ACC112 (cell line): ENCODE results near the gene GFRAL.
"Not testable (repeated sequence)": the region's sequence is repeated elsewhere in the genome, so short reads cannot be mapped to it uniquely, and the experiment has no call there.

Experiments
- H2AFZ ChIP-seq: fragments of 200-600 bp; sonication (generic); one replicate; pipeline ENCODE4 v1.6.0; 2017; ENCODE audit warnings: antibody characterized with exemption, low read length; ENCODE audit not compliant: unreplicated experiment
- H3K27ac ChIP-seq: fragments of 200-600 bp; sonication (generic); 2 replicates; pipeline ENCODE4 v1.5.1; 2014; ENCODE audit warnings: low read depth, mild to moderate bottlenecking, antibody characterized with exemption, low read length, moderate library complexity
- H3K27me3 ChIP-seq: fragments of 200-600 bp; sonication (generic); 2 replicates; pipeline ENCODE4 v1.6.1; 2014; ENCODE audit warnings: mild to moderate bottlenecking, antibody characterized with exemption, low read length, moderate library complexity, mixed read lengths; ENCODE audit not compliant: insufficient read depth
- H3K36me3 ChIP-seq: fragments of 200-600 bp; sonication (generic); 2 replicates; pipeline ENCODE4 v1.6.1; 2016; ENCODE audit warnings: mild to moderate bottlenecking, antibody characterized with exemption, low read length, moderate library complexity, mixed read lengths; ENCODE audit not compliant: insufficient read depth
- H3K4me1 ChIP-seq: fragments of 200-600 bp; sonication (generic); one replicate; pipeline ENCODE4 v1.6.1; 2016; ENCODE audit warnings: low read length, mixed read lengths; ENCODE audit not compliant: insufficient read depth, unreplicated experiment, control insufficient read depth
- H3K4me3 ChIP-seq: fragments of 200-600 bp; sonication (generic); 2 replicates; pipeline ENCODE4 v1.5.1; 2014; ENCODE audit warnings: mild to moderate bottlenecking, low read depth, low read length
- H3K79me2 ChIP-seq: fragments of 200-600 bp; sonication (generic); one replicate; pipeline ENCODE4 v1.6.0; 2016; ENCODE audit warnings: low read length; ENCODE audit not compliant: control insufficient read depth, unreplicated experiment, insufficient read depth

The GFRAL gene, protein sequence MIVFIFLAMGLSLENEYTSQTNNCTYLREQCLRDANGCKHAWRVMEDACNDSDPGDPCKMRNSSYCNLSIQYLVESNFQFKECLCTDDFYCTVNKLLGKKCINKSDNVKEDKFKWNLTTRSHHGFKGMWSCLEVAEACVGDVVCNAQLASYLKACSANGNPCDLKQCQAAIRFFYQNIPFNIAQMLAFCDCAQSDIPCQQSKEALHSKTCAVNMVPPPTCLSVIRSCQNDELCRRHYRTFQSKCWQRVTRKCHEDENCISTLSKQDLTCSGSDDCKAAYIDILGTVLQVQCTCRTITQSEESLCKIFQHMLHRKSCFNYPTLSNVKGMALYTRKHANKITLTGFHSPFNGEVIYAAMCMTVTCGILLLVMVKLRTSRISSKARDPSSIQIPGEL

DNA sequence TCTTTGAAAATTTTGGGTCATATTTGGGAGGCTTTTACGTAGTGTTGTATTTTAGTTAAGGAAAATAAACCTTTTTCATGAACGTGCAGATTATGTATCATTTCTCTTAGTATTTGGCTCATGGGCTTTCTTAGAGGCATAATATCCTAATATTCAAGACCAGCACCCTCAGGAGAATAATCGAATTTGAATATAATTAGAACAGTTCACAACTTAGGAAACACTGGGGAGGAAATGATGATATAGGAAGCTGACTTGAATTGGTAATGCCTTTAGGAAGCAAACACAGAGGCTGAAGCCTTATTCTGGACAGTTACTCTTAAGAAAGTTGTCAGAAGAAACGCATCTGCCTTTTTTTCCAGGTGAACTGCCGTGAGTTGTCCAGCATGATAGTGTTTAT, at the start of gene GFRAL:
Gene GFRAL, plus strand, starts transcription at position 301 of the 400 bp plus-strand sequence. Its CDS starts 86 bp downstream, at position 387.
- no peaks in the 10 kb centered on the region for H3K4me1 ChIP-seq
- no peaks in the 10 kb centered on the region for H3K79me2 ChIP-seq
- no peak within 1 kb of the TSS for H3K4me3 ChIP-seq
- no peaks in the 10 kb centered on the region for H3K36me3 ChIP-seq
- H3K27ac ChIP-seq: no peak within 1 kb of the TSS
- no peak within 1 kb of the TSS for H2AFZ ChIP-seq
- peaks cover 64% of the 10 kb centered on the region for H3K27me3 ChIP-seq

DNA sequence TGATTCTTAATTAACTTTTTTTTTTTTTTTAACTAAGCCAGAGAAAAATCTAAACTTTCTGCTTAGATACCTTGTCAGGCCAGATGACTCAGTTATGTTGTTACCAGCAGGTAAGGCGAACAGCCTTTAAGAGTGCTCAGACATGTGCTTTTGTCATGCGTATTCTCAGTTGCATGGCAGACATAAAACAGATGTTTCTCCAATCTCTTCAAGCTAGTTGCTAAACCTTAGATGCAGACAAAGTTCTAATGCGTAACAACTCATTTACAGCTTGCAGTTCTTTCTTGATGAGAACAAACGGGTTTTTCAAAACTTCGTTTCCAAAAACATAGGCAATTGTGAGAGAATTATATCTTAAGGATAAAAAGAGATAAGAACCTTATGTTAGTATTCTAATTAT, 49.6 kb upstream of the GFRAL start:
- Histone ChIP-seq H2AFZ (no peak overlapping the region), H3K4me3 (no peak overlapping the region), H3K27ac (no peak overlapping the region), H3K79me2 (no peaks in the 10 kb centered on the region), H3K36me3 (no peaks in the 10 kb centered on the region), H3K4me1 (no peaks in the 10 kb centered on the region), H3K27me3 (peaks cover 6% of the 10 kb centered on the region; the same call in 1 of the 2 replicates)

DNA sequence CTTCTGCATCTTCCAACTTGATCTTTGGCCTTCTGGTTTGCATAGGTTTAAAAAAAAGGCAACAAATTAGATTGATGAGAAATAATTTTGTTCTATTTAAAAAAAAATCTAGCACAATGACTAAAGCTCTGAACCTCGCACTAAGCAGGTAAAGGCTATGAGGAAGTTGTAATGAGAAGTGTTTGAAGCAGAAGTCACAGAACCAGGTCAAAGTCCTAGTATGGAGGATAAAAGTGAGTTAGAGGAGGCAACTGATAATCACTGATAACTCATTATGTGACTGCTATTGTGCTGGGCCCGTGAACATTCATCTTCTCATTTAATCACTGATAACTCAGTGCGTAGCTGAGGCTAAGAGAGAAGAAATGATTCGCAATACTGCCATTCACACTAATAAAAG, 46.1 kb upstream of the GFRAL start:
- peaks cover 13% of the 10 kb centered on the region for H3K27me3 ChIP-seq
- H3K4me1 ChIP-seq: no peaks in the 10 kb centered on the region
- H3K36me3 ChIP-seq: no peaks in the 10 kb centered on the region
- H3K79me2 ChIP-seq: no peaks in the 10 kb centered on the region
- no peak overlapping the region for H2AFZ ChIP-seq
- no peak overlapping the region for H3K4me3 ChIP-seq
- no peak overlapping the region for H3K27ac ChIP-seq

DNA sequence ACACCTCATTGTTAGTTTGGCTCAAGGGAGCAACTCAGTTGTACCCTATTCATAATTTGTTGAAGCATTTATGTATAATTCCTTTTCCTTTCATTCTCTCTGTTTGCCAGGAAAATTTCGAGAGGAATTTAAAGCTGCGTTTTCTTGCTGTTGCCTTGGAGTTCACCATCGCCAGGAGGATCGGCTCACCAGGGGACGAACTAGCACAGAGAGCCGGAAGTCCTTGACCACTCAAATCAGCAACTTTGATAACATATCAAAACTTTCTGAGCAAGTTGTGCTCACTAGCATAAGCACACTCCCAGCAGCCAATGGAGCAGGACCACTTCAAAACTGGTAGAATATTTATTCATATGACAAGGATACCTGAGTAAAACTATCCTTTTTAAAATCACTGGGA, 45.2 kb upstream of the GFRAL start:
- Histone ChIP-seq H3K27me3 (peaks cover 13% of the 10 kb centered on the region), H3K4me3 (no peak overlapping the region), H3K27ac (no peak overlapping the region), H2AFZ (no peak overlapping the region), H3K79me2 (no peaks in the 10 kb centered on the region), H3K4me1 (no peaks in the 10 kb centered on the region), H3K36me3 (no peaks in the 10 kb centered on the region)

DNA sequence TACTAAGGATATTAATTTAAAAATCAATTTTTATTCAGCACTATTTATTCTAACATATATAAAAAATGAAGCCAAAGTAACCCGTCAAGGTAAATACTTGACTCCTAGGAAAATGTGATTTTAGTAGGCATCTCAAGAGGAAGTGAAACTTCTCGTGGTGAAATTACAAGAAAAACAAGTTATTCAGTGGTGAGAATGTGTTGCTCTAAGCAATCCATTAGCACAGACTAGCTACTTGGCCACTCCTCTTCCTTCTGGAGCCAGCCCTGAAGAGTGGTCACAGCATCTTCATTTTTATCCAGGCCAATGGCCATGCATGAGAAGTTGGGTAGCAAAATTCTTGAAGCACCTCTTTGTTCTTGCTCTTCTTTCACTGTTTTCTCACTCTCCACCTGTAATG, 40.4 kb upstream of the GFRAL start:
- no peaks in the 10 kb centered on the region for H3K36me3 ChIP-seq
- no peak overlapping the region for H3K27ac ChIP-seq
- H3K79me2 ChIP-seq: no peaks in the 10 kb centered on the region
- H3K4me1 ChIP-seq: no peaks in the 10 kb centered on the region
- peaks cover 7% of the 10 kb centered on the region; the same call in 1 of the 2 replicates for H3K27me3 ChIP-seq
- H3K4me3 ChIP-seq: no peak overlapping the region
- no peak overlapping the region for H2AFZ ChIP-seq

DNA sequence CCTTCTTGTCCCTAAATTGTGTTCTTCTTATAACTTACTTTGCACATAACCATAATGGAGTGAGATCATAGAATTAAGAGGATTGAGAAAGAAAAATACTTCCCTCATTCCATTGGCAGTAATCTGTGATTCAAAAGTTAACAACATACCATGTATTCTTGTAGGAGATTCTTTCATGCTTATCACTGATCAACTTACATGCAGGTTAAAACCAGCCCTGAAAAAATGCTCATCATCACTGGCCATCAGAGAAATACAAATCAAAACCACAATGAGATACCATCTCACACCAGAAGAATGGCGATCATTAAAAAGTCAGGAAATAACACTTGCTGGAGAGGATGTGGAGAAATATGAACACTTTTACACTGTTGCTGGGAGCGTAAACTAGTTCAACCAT, 36.5 kb upstream of the GFRAL start:
- H3K27me3 ChIP-seq: no peaks in the 10 kb centered on the region
- no peaks in the 10 kb centered on the region for H3K79me2 ChIP-seq
- H3K4me3 ChIP-seq: no peak overlapping the region
- H3K27ac ChIP-seq: no peak overlapping the region
- H3K4me1 ChIP-seq: no peaks in the 10 kb centered on the region
- H3K36me3 ChIP-seq: no peaks in the 10 kb centered on the region
- H2AFZ ChIP-seq: no peak overlapping the region

DNA sequence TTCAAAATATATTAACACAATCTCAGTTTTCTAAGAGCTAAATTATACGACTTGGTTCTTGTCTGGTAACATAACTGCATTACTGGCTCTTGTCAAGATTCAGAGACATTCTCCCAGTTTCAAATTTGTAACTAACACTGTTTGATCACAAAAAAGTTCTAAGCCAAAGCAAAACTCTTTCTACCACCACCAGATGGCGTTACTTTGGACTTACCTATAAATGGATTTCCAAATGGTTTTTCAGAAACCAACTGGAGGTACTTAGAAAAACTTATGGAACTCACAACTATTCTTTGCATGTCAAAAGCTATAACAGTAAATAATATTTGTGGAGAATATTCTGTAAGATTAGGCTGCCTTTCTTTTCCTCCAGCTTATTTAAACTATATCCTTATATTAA, 34.2 kb upstream of the GFRAL start:
- Histone ChIP-seq H3K27me3 (no peaks in the 10 kb centered on the region), H2AFZ (no peak overlapping the region), H3K4me1 (no peaks in the 10 kb centered on the region), H3K79me2 (no peaks in the 10 kb centered on the region), H3K4me3 (no peak overlapping the region), H3K36me3 (no peaks in the 10 kb centered on the region), H3K27ac (no peak overlapping the region)

DNA sequence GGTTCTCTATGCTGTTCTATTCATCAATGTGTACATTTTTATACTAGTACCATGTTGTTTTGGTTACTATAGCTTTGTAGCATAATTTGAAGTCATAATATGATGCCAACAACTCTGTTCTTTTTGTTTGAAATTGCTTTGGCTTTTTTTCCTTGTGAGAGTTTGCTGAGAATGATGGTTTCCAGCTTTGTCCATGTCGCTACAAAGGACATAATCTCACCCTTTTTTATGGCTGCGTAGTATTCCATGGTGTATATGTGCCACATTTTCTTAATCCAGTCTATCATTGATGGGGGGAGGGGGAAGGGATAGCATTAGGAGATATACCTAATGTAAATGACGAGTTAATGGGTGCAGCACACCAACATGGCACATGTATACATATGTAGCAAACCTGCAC, 30.1 kb upstream of the GFRAL start:
- not testable (repeated sequence) for H3K4me1 ChIP-seq, H3K4me3 ChIP-seq, H3K27ac ChIP-seq, H3K36me3 ChIP-seq, H3K27me3 ChIP-seq, H3K79me2 ChIP-seq, H2AFZ ChIP-seq

DNA sequence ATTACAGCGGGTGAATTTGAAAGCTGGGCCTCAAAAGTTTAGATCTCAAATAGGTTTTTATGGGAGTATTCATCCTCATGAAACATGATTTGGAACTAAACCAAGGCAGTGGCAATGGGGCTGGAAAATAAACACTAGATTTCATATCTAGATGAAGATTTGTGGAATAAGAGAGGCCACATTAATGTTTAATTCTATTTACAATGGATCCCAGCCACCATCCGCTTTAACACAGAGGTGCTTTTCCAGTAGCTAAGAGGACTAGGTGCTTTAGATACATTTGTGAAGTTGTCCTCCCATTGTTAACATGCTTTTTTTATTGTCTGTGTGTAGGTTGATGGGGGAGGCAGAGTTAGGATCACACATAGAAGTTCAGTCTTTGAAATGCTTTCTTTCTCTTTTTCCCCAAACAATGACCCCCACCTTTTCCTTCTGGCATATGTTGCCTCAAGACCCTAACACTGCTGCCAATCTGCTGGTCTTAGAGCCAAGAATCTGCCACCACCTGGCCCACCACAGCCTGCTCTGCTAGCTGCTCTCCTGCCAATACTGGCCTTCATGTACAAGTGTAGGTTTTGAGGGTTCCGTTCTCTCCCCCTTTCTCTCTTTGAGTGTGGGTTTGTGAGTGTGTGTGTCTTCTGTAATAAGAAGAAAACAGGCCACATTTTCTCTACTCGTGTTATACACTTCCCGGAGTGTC, 27.8 kb upstream of the GFRAL start:
- Histone ChIP-seq H3K4me3 (no peak overlapping the region), H3K27me3 (peaks cover 10% of the 10 kb centered on the region; the same call in 1 of the 2 replicates), H2AFZ (no peak overlapping the region), H3K4me1 (no peaks in the 10 kb centered on the region), H3K27ac (no peak overlapping the region), H3K79me2 (no peaks in the 10 kb centered on the region), H3K36me3 (no peaks in the 10 kb centered on the region)

DNA sequence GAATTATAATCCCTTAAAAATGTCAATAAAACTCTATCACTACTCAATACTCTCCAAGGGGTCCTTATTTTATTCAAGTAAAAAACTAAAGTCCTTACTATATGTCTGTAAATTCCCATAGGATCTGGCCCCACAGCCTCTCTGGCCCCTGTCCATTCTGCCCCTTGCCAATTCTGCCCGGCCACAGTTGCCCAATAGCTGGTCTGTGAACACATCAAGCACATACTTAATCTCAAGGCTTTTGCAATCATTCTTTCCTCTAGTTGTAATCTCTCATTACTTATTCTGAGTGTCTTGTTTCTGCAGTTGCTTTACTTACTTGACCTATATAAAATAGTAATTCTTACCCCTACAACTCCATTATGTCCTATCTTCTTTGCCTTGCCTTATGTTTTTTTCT, 22.5 kb upstream of the GFRAL start:
- no peak overlapping the region for H2AFZ ChIP-seq
- no peaks in the 10 kb centered on the region for H3K36me3 ChIP-seq
- no peaks in the 10 kb centered on the region for H3K4me1 ChIP-seq

More for the DNA sequence above, 22.5 kb upstream of the GFRAL start:
- Histone ChIP-seq H3K27me3 (peaks cover 17% of the 10 kb centered on the region; the same call in 1 of the 2 replicates), H3K79me2 (no peaks in the 10 kb centered on the region), H3K27ac (no peak overlapping the region), H3K4me3 (no peak overlapping the region)
